ENCODE results near the gene FMO1. TPM values are rescaled to one million over a fixed set of nuclear protein-coding genes. Genes with fewer than 3 reads are reported as not detected.
"Not testable (repeated sequence)": the region's sequence is repeated elsewhere in the genome, so short reads cannot be mapped to it uniquely, and the experiment has no call there.

FMO1 gene
- total RNA-seq, 2 donors from 2014 or later: 0.62 TPM; not detected in 1

- DNase-seq (no peak), ATAC-seq (no peak)
- intact Hi-C loops (cut with DNase I): no loop called here
Observed at GRCh38 chr1:171265686-171266085, 17.4 kb downstream of the FMO1 start.

- no peak for ATAC-seq
- no peak for DNase-seq
- intact Hi-C loops (cut with DNase I): no loop called here
Observed at GRCh38 chr1:171266930-171267329, 18.6 kb downstream of the FMO1 start.

GRCh38 chr1:171267391-171267790 is 19.1 kb downstream of the FMO1 start:
- ATAC-seq (peak in 1 of 2 donors; percentile 57), DNase-seq (no peak)

GRCh38 chr1:171270806-171271205 is 22.5 kb downstream of the FMO1 start:
- DNase-seq (no peak), ATAC-seq (no peak)
- intact Hi-C loops (cut with DNase I): no loop called here

More at GRCh38 chr1:171267391-171267790, 19.1 kb downstream of the FMO1 start:
- intact Hi-C loops (cut with DNase I): no loop called here

- intact Hi-C loops (cut with DNase I): no loop called here
- no peak for ATAC-seq
- no peak for DNase-seq
Observed at GRCh38 chr1:171277534-171277933, 29.2 kb downstream of the FMO1 start.

GRCh38 chr1:171279234-171279633 is 30.9 kb downstream of the FMO1 start:
- no peak for ATAC-seq
- intact Hi-C loops (cut with DNase I): no loop called here
- DNase-seq: no peak

GRCh38 chr1:171279678-171280077 is 31.4 kb downstream of the FMO1 start:
- intact Hi-C loops (cut with DNase I): no loop called here
- DNase-seq: no peak
- ATAC-seq: no peak

- ATAC-seq (no peak), DNase-seq (no peak)
- intact Hi-C loops (cut with DNase I): no loop called here
Observed at GRCh38 chr1:171280599-171280998, 32.3 kb downstream of the FMO1 start.

- no peak for DNase-seq
- ATAC-seq: no peak
- intact Hi-C loops (cut with DNase I): no loop called here
Observed at GRCh38 chr1:171286032-171286705, 37.9 kb downstream of the FMO1 start.

- intact Hi-C loops (cut with DNase I): no loop called here
- ATAC-seq: no peak
- DNase-seq: no peak
Observed at GRCh38 chr1:171290621-171291020, 42.3 kb downstream of the FMO1 start.

GRCh38 chr1:171292799-171293198 is 44.5 kb downstream of the FMO1 start:
- intact Hi-C loops (cut with DNase I): no loop called here
- ATAC-seq: no peak
- DNase-seq: no peak

- intact Hi-C loops (cut with DNase I); ATAC-seq; DNase-seq: not testable (repeated sequence)
Observed at GRCh38 chr1:171295383-171295782, 47.1 kb downstream of the FMO1 start.

- DNase-seq (no peak), ATAC-seq (no peak)
- intact Hi-C loops (cut with DNase I): no loop called here
Observed at GRCh38 chr1:171295821-171296220, 47.5 kb downstream of the FMO1 start.

- ATAC-seq (no peak), DNase-seq (no peak)
- intact Hi-C loops (cut with DNase I): no loop called here
Observed at GRCh38 chr1:171296897-171297296, 48.6 kb downstream of the FMO1 start.

- intact Hi-C loops (cut with DNase I): no loop called here
- DNase-seq (no peak), ATAC-seq (no peak)
Observed at GRCh38 chr1:171298696-171299095, 50.4 kb downstream of the FMO1 start.

- no peak for ATAC-seq
- intact Hi-C loops (cut with DNase I): no loop called here
Observed at GRCh38 chr1:171299342-171299741, 51.0 kb downstream of the FMO1 start.

GRCh38 chr1:171300401-171300800 is 52.1 kb downstream of the FMO1 start:
- DNase-seq: no peak
- intact Hi-C loops (cut with DNase I): no loop called here
- ATAC-seq: no peak

More at GRCh38 chr1:171299342-171299741, 51.0 kb downstream of the FMO1 start:
- DNase-seq: no peak

GRCh38 chr1:171310661-171311087 is 62.4 kb downstream of the FMO1 start:
- DNase-seq (no peak), ATAC-seq (no peak)
- intact Hi-C loops (cut with DNase I): loop anchor here (5.0 kb wide), 3 partner anchors 58 to 343 kb away; partner anchors contain the start of gene FMO1 (in 1 of the 2)

GRCh38 chr1:171311771-171312558 is 63.7 kb downstream of the FMO1 start:
- no peak for DNase-seq
- no peak for ATAC-seq
- intact Hi-C loops (cut with DNase I): loop anchor here (5.0 kb wide), 3 partner anchors 60 to 345 kb away; partner anchors contain the start of gene FMO1 (in 1 of the 2)

GRCh38 chr1:171313319-171313834 is 65.1 kb downstream of the FMO1 start:
- intact Hi-C loops (cut with DNase I): loop anchor here (5.0 kb wide), 3 partner anchors 61 to 346 kb away; partner anchors contain the start of gene FMO1 (in 1 of the 2)
- no peak for DNase-seq
- no peak for ATAC-seq
